H1 (cell line): ENCODE data around the gene PLPP4. TPM values are rescaled to one million over a fixed set of nuclear protein-coding genes. Genes with fewer than 3 reads are reported as not detected.

Source experiments
- CTCF ChIA-PET: fragments of 300-600 bp; sonication (Branson Sonifier 250); formaldehyde crosslinking; loops from one replicate; lab custom pipeline; 2021; ENCODE audit not compliant: partially characterized antibody; lab: Charles Lee
- POLR2A ChIA-PET: fragments of 300-600 bp; sonication (Branson Sonifier 250); formaldehyde crosslinking; loops from one replicate; lab custom pipeline; 2021; ENCODE audit warnings: inconsistent platforms; ENCODE audit not compliant: partially characterized antibody; lab: Charles Lee
- DNase-seq, 2 experiments: peaks; one replicate each; pipeline versions ENCODE4 v3.0.0 to v3.0.0-alpha.2; 2010 to 2022; ENCODE audit warnings: low spot score in 2 of 2, low read depth in 1 of 2, mixed read lengths in 1 of 2
- FAIRE-seq: peaks from 2 replicates; lab custom pipeline; 2011; peaks lifted over from hg19 to GRCh38; lab: Jason Lieb, UNC
- H2AFZ ChIP-seq: 2 replicates; pipeline ENCODE4 v1.8.1; 2012; ENCODE audit warnings: low read length, inconsistent platforms
- H2AK5ac ChIP-seq: 2 replicates; pipeline ENCODE4 v1.6.1; 2013; ENCODE audit warnings: low read depth, low read length
- H2BK120ac ChIP-seq: replicated peaks from 2 replicates; pipeline ENCODE3; 2013; ENCODE audit warnings: low read depth, low read length, inconsistent platforms
- H2BK12ac ChIP-seq: 2 replicates; pipeline ENCODE4 v1.6.1; 2013; ENCODE audit warnings: low read depth, low read length
- H2BK15ac ChIP-seq: 2 replicates; pipeline ENCODE4 v1.6.1; 2013; ENCODE audit warnings: low read length
- H2BK20ac ChIP-seq: 2 replicates; pipeline ENCODE4 v1.6.1; 2013; ENCODE audit warnings: low read length
- H2BK5ac ChIP-seq: 2 replicates; pipeline ENCODE4 v1.6.1; 2013; ENCODE audit warnings: low read depth, low read length
- H3K14ac ChIP-seq: 2 replicates; pipeline ENCODE4 v1.6.1; 2013; ENCODE audit warnings: inconsistent platforms; ENCODE audit not compliant: insufficient read length
- H3K18ac ChIP-seq: 2 replicates; pipeline ENCODE4 v1.6.1; 2013; ENCODE audit warnings: low read length; ENCODE audit errors: extremely low read depth
- H3K23ac ChIP-seq: 2 replicates; pipeline ENCODE4 v1.6.1; 2013; ENCODE audit warnings: inconsistent platforms; ENCODE audit not compliant: insufficient read length
- H3K23me2 ChIP-seq: 2 replicates; pipeline ENCODE4 v1.6.1; 2013; ENCODE audit warnings: low read depth, low read length
- H3K27ac ChIP-seq: 2 replicates; pipeline ENCODE4 v1.6.1; 2011; ENCODE audit warnings: low read depth, low read length, inconsistent platforms
- H3K27me3 ChIP-seq, 4 experiments: replicated peaks in 1 of 4; 1 replicate in 1 of 4; 2 replicates in 3 of 4; pipeline versions ENCODE4 v1.6.1 to v1.8.1; 2011 to 2013; ENCODE audit warnings: low read length in 3 of 4, mild to moderate bottlenecking in 3 of 4, inconsistent platforms in 2 of 4, mixed read lengths in 2 of 4, moderate library complexity in 1 of 4; ENCODE audit not compliant: control insufficient read depth in 3 of 4, insufficient read depth in 3 of 4; ENCODE audit errors: extremely low read depth in 1 of 4
- H3K36me3 ChIP-seq, 4 experiments: 2 replicates each; pipeline versions ENCODE4 v1.6.1 to v1.8.1; 2011 to 2013; ENCODE audit warnings: mild to moderate bottlenecking in 4 of 4, low read length in 3 of 4, moderate library complexity in 2 of 4, control low read depth in 1 of 4, inconsistent platforms in 1 of 4; ENCODE audit not compliant: insufficient read depth in 4 of 4, control insufficient read depth in 2 of 4
- H3K4ac ChIP-seq: replicated peaks from 2 replicates; pipeline ENCODE3; 2013; ENCODE audit warnings: low read length, low read depth, mixed read lengths, inconsistent platforms; ENCODE audit not compliant: insufficient read length
- H3K4me1 ChIP-seq, 4 experiments: replicated peaks in 1 of 4; 1 replicate in 1 of 4; 2 replicates in 3 of 4; pipeline versions ENCODE4 v1.6.1 to v1.8.1; 2011 to 2013; ENCODE audit warnings: low read length in 3 of 4, inconsistent platforms in 2 of 4, mixed read lengths in 1 of 4; ENCODE audit not compliant: insufficient read depth in 4 of 4, control insufficient read depth in 3 of 4
- H3K4me2 ChIP-seq, 2 experiments: 2 replicates each; pipeline versions ENCODE4 v1.6.1 to v1.8.1; 2011 to 2013; ENCODE audit warnings: low read depth in 2 of 2, low read length in 2 of 2, control low read depth in 1 of 2, inconsistent platforms in 1 of 2, mild to moderate bottlenecking in 1 of 2; ENCODE audit not compliant: insufficient read depth in 1 of 2
- H3K4me3 ChIP-seq, 4 experiments: fragments of 200-600, 300-600 bp in 1 of 4; sonication (generic), shearing (Covaris generic), sonication (Bioruptor Twin) in 1 of 4; 2 replicates each; pipeline versions ENCODE4 v1.5.1 to v1.8.1; 2011 to 2016; ENCODE audit warnings: low read length in 4 of 4, low read depth in 3 of 4, control low read depth in 2 of 4, inconsistent platforms in 2 of 4, mild to moderate bottlenecking in 2 of 4, mixed read lengths in 1 of 4, moderate library complexity in 1 of 4; ENCODE audit not compliant: insufficient read depth in 2 of 4; ENCODE audit errors: extremely low read depth in 1 of 4
- H3K56ac ChIP-seq: replicated peaks from 2 replicates; pipeline ENCODE3; 2013; ENCODE audit warnings: low read depth, mild to moderate bottlenecking, mixed read lengths, low read length, inconsistent platforms; ENCODE audit not compliant: insufficient read length
- H3K79me1 ChIP-seq: 2 replicates; pipeline ENCODE4 v1.6.1; 2013; ENCODE audit warnings: low read depth, low read length, control low read depth
- H3K79me2 ChIP-seq, 2 experiments: 2 replicates each; pipeline versions ENCODE4 v1.6.1 to v1.8.1; 2012 to 2013; ENCODE audit warnings: low read length in 2 of 2, mild to moderate bottlenecking in 2 of 2, inconsistent platforms in 1 of 2; ENCODE audit not compliant: insufficient read depth in 2 of 2, control insufficient read depth in 1 of 2
- H3K9ac ChIP-seq, 4 experiments: replicated peaks in 1 of 4; 1 replicate in 1 of 4; 2 replicates in 3 of 4; pipeline versions ENCODE4 v1.6.1 to v1.8.1; 2011 to 2013; ENCODE audit warnings: low read depth in 3 of 4, low read length in 3 of 4, control low read depth in 2 of 4, mild to moderate bottlenecking in 2 of 4, moderate library complexity in 2 of 4, inconsistent platforms in 1 of 4; ENCODE audit errors: extremely low read depth in 1 of 4
- H3K9me3 ChIP-seq, 2 experiments: 2 replicates each; pipeline versions ENCODE4 v1.6.1 to v1.8.1; 2012 to 2013; ENCODE audit warnings: mild to moderate bottlenecking in 2 of 2, moderate library complexity in 2 of 2, control low read depth in 1 of 2, inconsistent platforms in 1 of 2, low read depth in 1 of 2, low read length in 1 of 2, mixed read lengths in 1 of 2; ENCODE audit not compliant: insufficient read depth in 2 of 2
- H4K20me1 ChIP-seq, 2 experiments: replicated peaks in 1 of 2; 2 replicates each; pipeline versions ENCODE3 to v1.8.1; 2011 to 2013; ENCODE audit warnings: inconsistent platforms in 2 of 2, low read length in 2 of 2, mild to moderate bottlenecking in 1 of 2; ENCODE audit not compliant: insufficient read depth in 2 of 2, control insufficient read depth in 1 of 2
- H4K5ac ChIP-seq: 2 replicates; pipeline ENCODE4 v1.6.1; 2013; ENCODE audit warnings: low read length, low read depth, mixed read lengths, inconsistent platforms; ENCODE audit not compliant: insufficient read length
- H4K8ac ChIP-seq: 2 replicates; pipeline ENCODE4 v1.8.0; 2013; ENCODE audit warnings: mild to moderate bottlenecking, moderate library complexity, low read length, inconsistent platforms; ENCODE audit not compliant: insufficient read depth; ENCODE audit errors: extremely low read depth
- H4K91ac ChIP-seq: replicated peaks from 2 replicates; pipeline ENCODE3; 2013; ENCODE audit warnings: low read length, mixed read lengths, inconsistent platforms; ENCODE audit not compliant: insufficient read length
- RAD21 ChIP-seq, 2 experiments: IDR thresholded peaks in 1 of 2; conservative IDR thresholded peaks in 1 of 2; 2 replicates each; pipeline ENCODE4 v1.6.1; 2011; ENCODE audit warnings: low read depth in 2 of 2, low read length in 2 of 2, improper control_type of control experiment in 1 of 2, inconsistent platforms in 1 of 2, mild to moderate bottlenecking in 1 of 2, moderate library complexity in 1 of 2
- WGBS, 2 experiments: shearing (Covaris generic) in 1 of 2; methylation state at CpG; one replicate each; pipeline versions ENCODE4 v1.1.6 to v1.1.7; 2013 to 2015; ENCODE audit warnings: low lambda C conversion rate in 2 of 2, mixed read lengths in 2 of 2, inconsistent platforms in 1 of 2, low coverage in 1 of 2, missing lambda C conversion rate in 1 of 2; ENCODE audit not compliant: insufficient replicate concordance in 2 of 2, insufficient coverage in 1 of 2, insufficient read length in 1 of 2; ENCODE audit errors: extremely low coverage in 1 of 2, missing lambda C conversion rate in 1 of 2; 5-methylcytosine and 5-hydroxymethylcytosine counted together
- polyA plus RNA-seq, 7 experiments: library from polyadenylated mRNA; depleted of rRNA in 3 of 7; stranded (reverse) in 5 of 7; unstranded in 2 of 7; fragments of >200 nt in 5 of 7; fragments of 200-250 nt in 2 of 7; gene quantifications; 1 replicate in 5 of 7; 2 replicates in 1 of 7; 4 replicates in 1 of 7; pipeline versions ENCODE4 v1.2.1 to v1.2.3, GENCODE V29; 2011 to 2013; ENCODE audit warnings: missing spikeins in 2 of 7, mixed read lengths in 2 of 7
- total RNA-seq: library from RNA; stranded (reverse); fragmentation: NEBNext Ultra II Directional; extraction: Animal tissue kit (Norgen Biotek cat#: 25700); gene quantifications from 2 replicates; pipeline ENCODE4 v1.2.1, GENCODE V29; 2021
- TF ChIP-seq, protein P1 (sequence below): IDR thresholded peaks from 2 replicates; pipeline ENCODE4 v1.6.1; 2012; ENCODE audit warnings: inconsistent platforms

Gene PLPP4
- total and polyA plus RNA-seq, 2 of the 8 experiments (the other 6 are each of a cell fraction or from before 2014, with no cell fraction given) = 0.30 TPM; not detected in 1

DNA sequence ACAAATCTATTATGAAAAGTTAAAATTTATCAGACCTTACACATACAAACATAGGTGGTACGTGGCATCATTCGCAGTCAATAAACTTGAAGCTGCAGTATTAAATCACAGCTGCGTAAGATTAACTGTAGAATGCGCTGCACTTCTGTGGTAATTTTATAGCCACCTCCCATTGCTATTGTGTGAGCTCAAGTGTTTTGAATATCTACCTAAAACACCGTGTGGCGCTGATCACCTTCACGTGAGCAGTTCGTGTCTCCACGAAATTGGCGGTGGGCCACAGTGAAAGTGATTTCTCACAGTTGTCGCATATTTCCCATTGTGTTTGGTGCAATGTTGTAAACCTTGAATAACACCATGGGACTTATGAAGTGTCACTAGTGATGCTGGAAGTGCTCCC is 102.8 kb downstream of the PLPP4 start:
- Histone ChIP-seq H3K14ac (no peak overlapping the region), H4K91ac (no peak overlapping the region), H3K79me2 (no peaks in the 10 kb centered on the region), H3K4ac (no peak overlapping the region), H2BK12ac (no peak overlapping the region), H3K9me3 (no peaks in the 10 kb centered on the region; a peak in 1 of 4 replicates), H4K5ac (no peak overlapping the region), H3K18ac (no peak overlapping the region), H2AK5ac (no peak overlapping the region), H3K27ac (no peak overlapping the region), H4K8ac (no peak overlapping the region), H4K20me1 (no peaks in the 10 kb centered on the region), H3K56ac (no peak overlapping the region), H2BK5ac (no peak overlapping the region), H3K4me3 (no peak overlapping the region), H2BK20ac (no peak overlapping the region), H2BK120ac (no peak overlapping the region), H3K79me1 (no peaks in the 10 kb centered on the region), H3K23me2 (no peaks in the 10 kb centered on the region; the same call in 1 of the 2 replicates), H3K4me1 (peaks cover 0 to 9% (median 5%) of the 10 kb centered on the region in 4 experiments; a peak in 4 of 7 replicates), H3K27me3 (no peaks in the 10 kb centered on the region), H3K36me3 (no peaks in the 10 kb centered on the region), H3K23ac (no peak overlapping the region), H3K4me2 (no peak overlapping the region), H2BK15ac (no peak overlapping the region), H3K9ac (no peak overlapping the region), H2AFZ (no peak overlapping the region)
- POLR2A ChIA-PET = no interaction called here
- DNase-seq (no peak), FAIRE-seq (no peak)
- TF ChIP-seq RAD21 (IDR thresholded peaks at IDR 0.05 in 1 of 2, conservative IDR thresholded peaks at IDR 0.05 in 1 of 2; ENCODE audit: low read depth in 2 of 2, low read length in 2 of 2) = peak in 1 of 2 experiments; percentile 37; a peak in 1 of 4 replicates
- TF ChIP-seq, protein P1, sequence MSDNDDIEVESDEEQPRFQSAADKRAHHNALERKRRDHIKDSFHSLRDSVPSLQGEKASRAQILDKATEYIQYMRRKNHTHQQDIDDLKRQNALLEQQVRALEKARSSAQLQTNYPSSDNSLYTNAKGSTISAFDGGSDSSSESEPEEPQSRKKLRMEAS = no peak
- CTCF ChIA-PET = interaction anchor here (0.7 kb wide), 1 partner anchor 266 kb away, joined by 3 read pairs; no protein-coding TSS in a partner anchor
- WGBS, 2 experiments = 89% methylated on average over 11 of the region's 11 CpGs; no CpG with 5 or more reads in 1 of the 2 experiments
